ENCODE measurements around the gene FRMD1.

DNA sequence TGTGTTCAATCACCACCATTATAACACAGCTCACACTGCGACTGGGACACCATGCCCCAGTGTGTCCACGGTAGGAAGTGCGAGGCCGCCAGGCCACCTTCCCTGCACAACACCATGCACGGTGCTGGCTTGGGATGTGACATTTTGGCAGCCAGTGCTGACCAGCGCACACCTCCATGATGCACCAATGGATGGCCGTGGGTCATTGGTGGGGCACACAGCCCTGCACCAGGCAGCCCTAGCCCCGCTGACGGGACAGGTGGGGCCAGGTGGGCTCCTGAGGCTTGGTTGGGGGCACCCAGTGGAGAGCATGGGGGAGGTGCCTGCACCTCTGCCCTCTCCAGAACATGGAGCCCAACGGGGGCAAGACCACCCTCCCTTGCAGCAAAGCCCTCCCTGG lies 18.2 kb upstream of the FRMD1 start:
- TF ChIP-seq SUZ12 (IDR thresholded peaks at IDR 0.05; ENCODE audit: extremely low read depth, insufficient read depth, insufficient read length) (no peak), YY1 (IDR thresholded peaks at IDR 0.05; ENCODE audit: insufficient read depth, insufficient read length) (no peak), ZNF274 (IDR thresholded peaks at IDR 0.05; ENCODE audit: low read depth, low read length) (no peak)

All from NT2/D1 (cell line).